Endothelial cell of umbilical vein (primary cell): Measurements from ENCODE around the gene FOXO6. TPM values are rescaled to one million over a fixed set of nuclear protein-coding genes. Genes with fewer than 3 reads are reported as not detected.
A peak's percentile ranks its signal among the peaks of the same experiment; 100 is the strongest.

Experiments used
- BruUV-seq: library from RNA; stranded (reverse); fragments of 400-500 nt; replicated peaks from 2 replicates; lab custom pipeline; 2021; lab: Mats Ljungman, UMichigan
- CTCF ChIA-PET: fragments of 300-600, 350-600 bp; sonication (Branson Sonifier 250); formaldehyde crosslinking; loops from one replicate; lab custom pipeline; 2021; ENCODE audit warnings: antibody characterized with exemption, inconsistent platforms; lab: Charles Lee
- POLR2A ChIA-PET: fragments of 300-600, 350-600 bp; sonication (Branson Sonifier 250); formaldehyde crosslinking; loops from one replicate; lab custom pipeline; 2021; ENCODE audit warnings: antibody characterized with exemption, inconsistent platforms; lab: Charles Lee
- DNase-seq: peaks from one replicate; pipeline ENCODE4 v3.0.0-alpha.2; 2011; ENCODE audit warnings: low read depth, low spot score
- FAIRE-seq: peaks from 2 replicates; lab custom pipeline; 2011; peaks lifted over from hg19 to GRCh38; lab: Jason Lieb, UNC
- H2AFZ ChIP-seq: 2 replicates; pipeline ENCODE4 v1.6.0; 2012; ENCODE audit warnings: low read depth, low read length, control low read depth, inconsistent platforms
- H3K27ac ChIP-seq: 2 replicates; pipeline ENCODE4 v1.5.1; 2011; ENCODE audit warnings: low read depth, mild to moderate bottlenecking, control low read depth, low read length, moderate library complexity; ENCODE audit not compliant: insufficient read depth
- H3K27me3 ChIP-seq, 2 experiments: 2 replicates each; pipeline versions ENCODE4 v1.6.0 to v1.6.1; 2011; ENCODE audit warnings: low read length in 2 of 2, mixed read lengths in 1 of 2; ENCODE audit not compliant: control insufficient read depth in 2 of 2, insufficient read depth in 2 of 2
- H3K36me3 ChIP-seq, 2 experiments: 2 replicates in 1 of 2; 3 replicates in 1 of 2; pipeline ENCODE4 v1.5.1; 2011; ENCODE audit warnings: low read length in 2 of 2, mild to moderate bottlenecking in 1 of 2, moderate library complexity in 1 of 2; ENCODE audit not compliant: control insufficient read depth in 2 of 2, insufficient read depth in 2 of 2; ENCODE audit errors: extremely low read depth in 1 of 2
- H3K4me1 ChIP-seq: 3 replicates; pipeline ENCODE4 v1.5.1; 2011; ENCODE audit warnings: mild to moderate bottlenecking, low read length; ENCODE audit not compliant: control insufficient read depth, insufficient read depth; ENCODE audit errors: extremely low read depth
- H3K4me2 ChIP-seq: 2 replicates; pipeline ENCODE4 v1.6.1; 2011; ENCODE audit warnings: low read length, control low read depth, mixed read lengths; ENCODE audit not compliant: insufficient read depth
- H3K4me3 ChIP-seq, 3 experiments: fragments of 200-600 bp in 1 of 3; sonication (generic), shearing (Covaris generic) in 1 of 3; replicated peaks in 1 of 3; 2 replicates each; pipeline ENCODE4 v1.5.1; 2011 to 2016; ENCODE audit warnings: control low read depth in 3 of 3, low read length in 3 of 3, mild to moderate bottlenecking in 2 of 3, inconsistent platforms in 1 of 3, low read depth in 1 of 3, moderate library complexity in 1 of 3; ENCODE audit not compliant: insufficient read depth in 1 of 3
- H3K79me2 ChIP-seq: 2 replicates; pipeline ENCODE4 v1.6.0; 2012; ENCODE audit warnings: low read length, inconsistent platforms; ENCODE audit not compliant: control insufficient read depth, insufficient read depth
- H3K9ac ChIP-seq: replicated peaks from 2 replicates; pipeline ENCODE3; 2011; ENCODE audit warnings: low read length, control low read depth; ENCODE audit not compliant: insufficient read depth; ENCODE audit errors: extremely low read depth
- H3K9me1 ChIP-seq: replicated peaks from 3 replicates; pipeline ENCODE4 v1.6.0; 2011; ENCODE audit warnings: mild to moderate bottlenecking, low read length; ENCODE audit not compliant: control insufficient read depth, insufficient read depth; ENCODE audit errors: extremely low read depth
- H3K9me3 ChIP-seq: replicated peaks from 2 replicates; pipeline ENCODE4 v1.5.1; 2012; ENCODE audit warnings: low read length, inconsistent platforms; ENCODE audit not compliant: control insufficient read depth, insufficient read depth
- H4K20me1 ChIP-seq: replicated peaks from 2 replicates; pipeline ENCODE3; 2011; ENCODE audit warnings: mild to moderate bottlenecking, low read length; ENCODE audit not compliant: control insufficient read depth, insufficient read depth; ENCODE audit errors: extremely low read depth
- EZH2 ChIP-seq: IDR thresholded peaks from 2 replicates; pipeline ENCODE4 v1.6.1; 2012; ENCODE audit warnings: borderline replicate concordance, low read depth, mild to moderate bottlenecking, moderate library complexity, low read length, inconsistent platforms; ENCODE audit not compliant: severe bottlenecking
- FOS ChIP-seq: IDR thresholded peaks from 2 replicates; pipeline ENCODE4 v1.6.1; 2011; ENCODE audit warnings: mild to moderate bottlenecking, low read length, moderate library complexity, borderline replicate concordance; ENCODE audit not compliant: insufficient read depth
- GATA2 ChIP-seq: IDR thresholded peaks from 2 replicates; pipeline ENCODE4 v1.7.0; 2011; ENCODE audit warnings: low read depth, mild to moderate bottlenecking, moderate library complexity, mixed read lengths, low read length; ENCODE audit not compliant: insufficient read length, insufficient read depth
- JUN ChIP-seq: IDR thresholded peaks from 2 replicates; pipeline ENCODE4 v1.6.1; 2011; ENCODE audit warnings: borderline replicate concordance, low read depth; ENCODE audit not compliant: insufficient read length, insufficient read depth
- MYC ChIP-seq: IDR thresholded peaks from one replicate; pipeline ENCODE4 v1.6.1; 2011; ENCODE audit warnings: mild to moderate bottlenecking, low read depth, low read length
- POLR2A ChIP-seq: IDR thresholded peaks from 2 replicates; pipeline ENCODE4 v1.6.1; 2012; ENCODE audit warnings: low read depth, mild to moderate bottlenecking, control low read depth, low read length
- POLR2AphosphoS5 ChIP-seq: IDR thresholded peaks from 2 replicates; pipeline ENCODE4 v1.6.1; 2012; ENCODE audit warnings: low read depth, mild to moderate bottlenecking, control low read depth, low read length, moderate library complexity; ENCODE audit not compliant: insufficient read depth
- dilution Hi-C: fragments of 300-500 bp; cut with MboI; formaldehyde crosslinking; loops from one replicate; pipeline ENCODE4 v1.15.0; 2019; ENCODE audit warnings: low sequenced_read_pairs; ENCODE audit not compliant: extremely low pct_ligation_motif_present
- intact Hi-C: fragments of 100-400 bp; cut with micrococcal nuclease; formaldehyde crosslinking; loops from one replicate; pipeline ENCODE4 v1.10.0; 2022
- polyA plus RNA-seq, 4 experiments: library from polyadenylated mRNA; depleted of rRNA in 3 of 4; stranded (reverse) in 3 of 4; unstranded in 1 of 4; fragments of >200 nt; gene quantifications; 2 replicates each; pipeline versions ENCODE4 v1.2.1 to v1.2.3, GENCODE V29; 2011 to 2012; ENCODE audit warnings: missing spikeins in 1 of 4
- total RNA-seq: library from RNA; stranded (reverse); gene quantifications from 2 replicates; pipeline ENCODE4 v1.2.3, GENCODE V29; 2021
- TF ChIP-seq, protein P1 (sequence below): IDR thresholded peaks from 2 replicates; pipeline ENCODE4 v1.6.1; 2011; ENCODE audit not compliant: insufficient read depth, insufficient read length
- TF ChIP-seq, protein P2 (sequence below), 2 donors: IDR thresholded peaks; 1 replicate in 1 of 2; 2 replicates in 1 of 2; pipeline ENCODE4 v1.5.1; 2011; ENCODE audit warnings: low read length in 2 of 2, mild to moderate bottlenecking in 2 of 2, moderate library complexity in 2 of 2, control low read depth in 1 of 2, inconsistent platforms in 1 of 2, low read depth in 1 of 2; ENCODE audit not compliant: insufficient read depth in 1 of 2; ENCODE audit errors: extremely low read depth in 1 of 2

FOXO6 gene
- total and polyA plus RNA-seq, 2 donors (not counting 3 experiments of a cell fraction or from before 2014, with no cell fraction given) = 0.04 to 0.38 TPM

DNA sequence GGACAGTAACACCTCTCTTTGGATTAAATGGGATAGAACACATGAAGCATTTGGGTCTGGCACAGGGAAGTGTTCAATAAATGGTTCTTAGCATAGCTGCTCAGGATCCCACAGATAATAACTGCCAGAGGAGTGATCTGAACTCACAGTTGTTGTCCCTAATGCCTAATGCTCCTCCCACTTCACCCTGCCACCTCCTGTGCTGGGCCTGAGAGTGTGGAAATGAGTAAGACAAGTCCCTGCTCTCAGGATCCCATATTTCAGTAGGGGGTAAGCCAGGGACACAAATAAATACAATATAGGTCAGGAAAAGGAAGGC, 19.9 kb upstream of the FOXO6 start:
- no TSS peak for BruUV-seq
- no peaks in the 10 kb centered on the region for H3K9me1 ChIP-seq
- CTCF ChIA-PET = interaction anchor here (0.9 to 3.5 kb wide), 11 partner anchors 10 to 91 kb away, joined by 3 to 18 read pairs (median 5); partner anchors contain the start of gene FOXO6

More for the DNA sequence above, 19.9 kb upstream of the FOXO6 start:
- peaks cover 4 to 13% of the 10 kb centered on the region in 2 experiments for H3K27me3 ChIP-seq
- dilution Hi-C loops (no loop called here), intact Hi-C loops (no loop called here)
- H3K4me2 ChIP-seq = peak overlapping the region; percentile 66
- TF ChIP-seq JUN (no peak), POLR2AphosphoS5 (no peak), FOS (no peak), MYC (no peak), EZH2 (no peak), POLR2A (no peak), GATA2 (no peak)
- TF ChIP-seq, protein P1, sequence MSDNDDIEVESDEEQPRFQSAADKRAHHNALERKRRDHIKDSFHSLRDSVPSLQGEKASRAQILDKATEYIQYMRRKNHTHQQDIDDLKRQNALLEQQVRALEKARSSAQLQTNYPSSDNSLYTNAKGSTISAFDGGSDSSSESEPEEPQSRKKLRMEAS = no peak
- TF ChIP-seq, protein P2, sequence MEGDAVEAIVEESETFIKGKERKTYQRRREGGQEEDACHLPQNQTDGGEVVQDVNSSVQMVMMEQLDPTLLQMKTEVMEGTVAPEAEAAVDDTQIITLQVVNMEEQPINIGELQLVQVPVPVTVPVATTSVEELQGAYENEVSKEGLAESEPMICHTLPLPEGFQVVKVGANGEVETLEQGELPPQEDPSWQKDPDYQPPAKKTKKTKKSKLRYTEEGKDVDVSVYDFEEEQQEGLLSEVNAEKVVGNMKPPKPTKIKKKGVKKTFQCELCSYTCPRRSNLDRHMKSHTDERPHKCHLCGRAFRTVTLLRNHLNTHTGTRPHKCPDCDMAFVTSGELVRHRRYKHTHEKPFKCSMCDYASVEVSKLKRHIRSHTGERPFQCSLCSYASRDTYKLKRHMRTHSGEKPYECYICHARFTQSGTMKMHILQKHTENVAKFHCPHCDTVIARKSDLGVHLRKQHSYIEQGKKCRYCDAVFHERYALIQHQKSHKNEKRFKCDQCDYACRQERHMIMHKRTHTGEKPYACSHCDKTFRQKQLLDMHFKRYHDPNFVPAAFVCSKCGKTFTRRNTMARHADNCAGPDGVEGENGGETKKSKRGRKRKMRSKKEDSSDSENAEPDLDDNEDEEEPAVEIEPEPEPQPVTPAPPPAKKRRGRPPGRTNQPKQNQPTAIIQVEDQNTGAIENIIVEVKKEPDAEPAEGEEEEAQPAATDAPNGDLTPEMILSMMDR (IDR thresholded peaks at IDR 0.05; ENCODE audit: extremely low read depth in 1 of 2, insufficient read depth in 1 of 2, low read depth in 1 of 2, low read length in 2 of 2) = no peak
- H3K4me1 ChIP-seq = peaks cover 15% of the 10 kb centered on the region
- no peaks in the 10 kb centered on the region for H3K79me2 ChIP-seq
- peak; percentile 43 for DNase-seq
- no peak overlapping the region for H3K4me3 ChIP-seq
- H3K9ac ChIP-seq = no peak overlapping the region
- no peak overlapping the region for H3K27ac ChIP-seq
- H4K20me1 ChIP-seq = no peaks in the 10 kb centered on the region
- POLR2A ChIA-PET = no interaction called here
- no peaks in the 10 kb centered on the region for H3K36me3 ChIP-seq
- peak overlapping the region; percentile 94 for H2AFZ ChIP-seq
- FAIRE-seq = no peak
- H3K9me3 ChIP-seq = no peaks in the 10 kb centered on the region
